PC-9 (cell line): ENCODE data around the gene TRAPPC6A. TPM values are rescaled to one million over a fixed set of nuclear protein-coding genes. Genes with fewer than 3 reads are reported as not detected.

Source experiments
- BruUV-seq: library from RNA; stranded (reverse); fragments of 400-500 nt; replicated peaks from 2 replicates; lab custom pipeline; 2021; lab: Mats Ljungman, UMichigan
- CTCF ChIA-PET: fragments of 300-600 bp; sonication (Branson Sonifier 250); formaldehyde crosslinking; loops from one replicate; lab custom pipeline; 2022; ENCODE audit warnings: antibody characterized with exemption; lab: Charles Lee
- POLR2A ChIA-PET: fragments of 300-600 bp; sonication (Branson Sonifier 250); formaldehyde crosslinking; loops from one replicate; lab custom pipeline; 2022; ENCODE audit warnings: antibody characterized with exemption; ENCODE audit not compliant: unreplicated experiment; lab: Charles Lee
- DNase-seq, 2 experiments: peaks; one replicate each; pipeline versions ENCODE4 v3.0.0 to v3.0.0-alpha.2; 2015 to 2022; ENCODE audit warnings: mixed read lengths in 1 of 2
- H2AFZ ChIP-seq: fragments of 200-600 bp; sonication (generic); 2 replicates; pipeline ENCODE4 v1.8.1; 2017; ENCODE audit warnings: antibody characterized with exemption
- H3F3A ChIP-seq: fragments of 200-600 bp; sonication (generic); 2 replicates; pipeline ENCODE4 v1.8.1; 2017; ENCODE audit warnings: antibody characterized with exemption, mild to moderate bottlenecking, low read depth; ENCODE audit not compliant: insufficient read depth
- H3K27ac ChIP-seq: fragments of 200-600 bp; sonication (generic); 2 replicates; pipeline ENCODE4 v1.6.1; 2016; ENCODE audit warnings: mixed run types
- H3K27me3 ChIP-seq: fragments of 200-600 bp; sonication (generic); 2 replicates; pipeline ENCODE4 v1.6.1; 2016; ENCODE audit warnings: low read depth, mixed run types; ENCODE audit not compliant: insufficient read depth
- H3K36me3 ChIP-seq: fragments of 200-600 bp; sonication (generic); 2 replicates; pipeline ENCODE4 v1.6.1; 2016; ENCODE audit warnings: low read depth, mixed run types
- H3K4me1 ChIP-seq: fragments of 200-600 bp; sonication (generic); replicated peaks from 2 replicates; pipeline ENCODE4 v1.6.1; 2016; ENCODE audit warnings: mixed run types; ENCODE audit not compliant: insufficient read depth
- H3K4me2 ChIP-seq: fragments of 200-600 bp; sonication (generic); 2 replicates; pipeline ENCODE4 v1.6.1; 2017; ENCODE audit warnings: mixed run types
- H3K4me3 ChIP-seq: fragments of 200-600 bp; sonication (generic); 2 replicates; pipeline ENCODE4 v1.6.1; 2016; ENCODE audit warnings: mixed run types
- H3K79me2 ChIP-seq: fragments of 200-600 bp; sonication (generic); 2 replicates; pipeline ENCODE4 v1.6.1; 2017; ENCODE audit warnings: low read depth, mixed run types
- H3K9me2 ChIP-seq: fragments of 200-600 bp; sonication (generic); 2 replicates; pipeline ENCODE4 v1.8.1; 2017; ENCODE audit warnings: mild to moderate bottlenecking; ENCODE audit not compliant: insufficient read depth
- H3K9me3 ChIP-seq: fragments of 200-600 bp; sonication (generic); 2 replicates; pipeline ENCODE4 v1.8.1; 2016; ENCODE audit warnings: low read depth; ENCODE audit not compliant: insufficient read depth
- H4K20me1 ChIP-seq: fragments of 200-600 bp; sonication (generic); 2 replicates; pipeline ENCODE4 v1.8.1; 2017; ENCODE audit not compliant: insufficient read depth
- EZH2 ChIP-seq: fragments of 200-600 bp; sonication (generic); IDR thresholded peaks from 2 replicates; pipeline ENCODE4 v1.8.0; 2017; ENCODE audit warnings: antibody characterized with exemption, low read depth
- intact Hi-C: fragments of 100-400 bp; cut with micrococcal nuclease; formaldehyde crosslinking; loops from one replicate; pipeline ENCODE4 v1.10.0; 2022; ENCODE audit not compliant: unreplicated experiment
- total RNA-seq: library from RNA; stranded (reverse); gene quantifications from 2 replicates; pipeline ENCODE4 v1.2.3, GENCODE V29; 2021
- TF ChIP-seq, protein P1 (sequence below): fragments of 200-600 bp; sonication (generic); conservative IDR thresholded peaks from 2 replicates; pipeline ENCODE4 v1.6.1; 2017; ENCODE audit warnings: mixed run types, antibody characterized with exemption, mild to moderate bottlenecking, moderate library complexity

TRAPPC6A gene
- total RNA-seq, 1 experiment from 2014 or later = 61.6 TPM

GRCh38 chr19:45151821-45152503 lies 26.1 kb downstream of the TRAPPC6A start:
- H3K79me2 ChIP-seq = no peaks in the 10 kb centered on the region
- no peak for TF ChIP-seq EZH2
- TF ChIP-seq, protein P1, sequence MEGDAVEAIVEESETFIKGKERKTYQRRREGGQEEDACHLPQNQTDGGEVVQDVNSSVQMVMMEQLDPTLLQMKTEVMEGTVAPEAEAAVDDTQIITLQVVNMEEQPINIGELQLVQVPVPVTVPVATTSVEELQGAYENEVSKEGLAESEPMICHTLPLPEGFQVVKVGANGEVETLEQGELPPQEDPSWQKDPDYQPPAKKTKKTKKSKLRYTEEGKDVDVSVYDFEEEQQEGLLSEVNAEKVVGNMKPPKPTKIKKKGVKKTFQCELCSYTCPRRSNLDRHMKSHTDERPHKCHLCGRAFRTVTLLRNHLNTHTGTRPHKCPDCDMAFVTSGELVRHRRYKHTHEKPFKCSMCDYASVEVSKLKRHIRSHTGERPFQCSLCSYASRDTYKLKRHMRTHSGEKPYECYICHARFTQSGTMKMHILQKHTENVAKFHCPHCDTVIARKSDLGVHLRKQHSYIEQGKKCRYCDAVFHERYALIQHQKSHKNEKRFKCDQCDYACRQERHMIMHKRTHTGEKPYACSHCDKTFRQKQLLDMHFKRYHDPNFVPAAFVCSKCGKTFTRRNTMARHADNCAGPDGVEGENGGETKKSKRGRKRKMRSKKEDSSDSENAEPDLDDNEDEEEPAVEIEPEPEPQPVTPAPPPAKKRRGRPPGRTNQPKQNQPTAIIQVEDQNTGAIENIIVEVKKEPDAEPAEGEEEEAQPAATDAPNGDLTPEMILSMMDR = no peak
- H3K4me2 ChIP-seq = no peak overlapping the region
- no peaks in the 10 kb centered on the region for H3K9me3 ChIP-seq
- H4K20me1 ChIP-seq = peaks cover 10% of the 10 kb centered on the region; the same call in 1 of the 2 replicates
- H3K4me1 ChIP-seq = peaks cover 41% of the 10 kb centered on the region
- H3K27ac ChIP-seq = no peak overlapping the region
- no peak overlapping the region for H3K4me3 ChIP-seq
- H3K27me3 ChIP-seq = no peaks in the 10 kb centered on the region
- ChIA-PET CTCF (no interaction called here), POLR2A (no interaction called here)
- no TSS peak for BruUV-seq
- intact Hi-C loops = loop anchor here (5.0 kb wide), 1 partner anchor 60 kb away; the partner anchor contains the start of gene PPP1R37
- DNase-seq = no peak
- peaks cover 50% of the 10 kb centered on the region for H3F3A ChIP-seq
- H3K9me2 ChIP-seq = no peaks in the 10 kb centered on the region
- no peaks in the 10 kb centered on the region for H3K36me3 ChIP-seq
- no peak overlapping the region for H2AFZ ChIP-seq

- TF ChIP-seq EZH2 = no peak
- TF ChIP-seq, protein P1 = no peak
- no peak overlapping the region for H3K4me3 ChIP-seq
- intact Hi-C loops = loop anchor here (5.0 kb wide), 1 partner anchor 59 kb away; the partner anchor contains the start of gene PPP1R37
- ChIA-PET CTCF (no interaction called here), POLR2A (no interaction called here)
- H3F3A ChIP-seq = peaks cover 49% of the 10 kb centered on the region; the same call in 1 of the 2 replicates
- no peaks in the 10 kb centered on the region for H3K9me2 ChIP-seq
- H3K27me3 ChIP-seq = no peaks in the 10 kb centered on the region
- no peaks in the 10 kb centered on the region for H3K79me2 ChIP-seq
- no TSS peak for BruUV-seq
- H4K20me1 ChIP-seq = peaks cover 10% of the 10 kb centered on the region; the same call in 1 of the 2 replicates
- H3K27ac ChIP-seq = 0 out of 2 replicates have a peak overlapping the region, but pooled peaks have one; percentile 7
- no peak overlapping the region for H2AFZ ChIP-seq
- H3K4me2 ChIP-seq = peak overlapping the region; percentile 21; the same call in 1 of the 2 replicates
- no peak for DNase-seq
- H3K9me3 ChIP-seq = no peaks in the 10 kb centered on the region
- no peaks in the 10 kb centered on the region for H3K36me3 ChIP-seq
- H3K4me1 ChIP-seq = peaks cover 35% of the 10 kb centered on the region
These were observed 26.7 kb downstream of the TRAPPC6A start for GRCh38 chr19:45151320-45151719.

GRCh38 chr19:45150751-45151281 lies 27.2 kb downstream of the TRAPPC6A start:
- intact Hi-C loops = loop anchor here (1.0 to 5.0 kb wide), 2 partner anchors 27 to 59 kb away; partner anchors contain the start of genes BLOC1S3, PPP1R37 and TRAPPC6A
- no peaks in the 10 kb centered on the region for H3K36me3 ChIP-seq
- 0 out of 2 replicates have a peak overlapping the region, but pooled peaks have one; percentile 7 for H3K27ac ChIP-seq
- no peaks in the 10 kb centered on the region for H3K9me2 ChIP-seq
- BruUV-seq = no TSS peak
- H2AFZ ChIP-seq = no peak overlapping the region
- DNase-seq = peak; percentile 63 to 87
- TF ChIP-seq, protein P1 = no peak
- TF ChIP-seq EZH2 = no peak
- no peaks in the 10 kb centered on the region for H3K79me2 ChIP-seq
- H3F3A ChIP-seq = peaks cover 49% of the 10 kb centered on the region; the same call in 1 of the 2 replicates
- peaks cover 31% of the 10 kb centered on the region for H3K4me1 ChIP-seq
- H3K27me3 ChIP-seq = no peaks in the 10 kb centered on the region
- peaks cover 10% of the 10 kb centered on the region; the same call in 1 of the 2 replicates for H4K20me1 ChIP-seq
- POLR2A ChIA-PET = interaction anchor here (0.6 kb wide), 1 partner anchor 574 kb away, joined by 5 read pairs; no protein-coding TSS in a partner anchor
- no peak overlapping the region for H3K4me3 ChIP-seq
- CTCF ChIA-PET = no interaction called here
- no peaks in the 10 kb centered on the region for H3K9me3 ChIP-seq
- peak overlapping the region; percentile 21; the same call in 1 of the 2 replicates for H3K4me2 ChIP-seq
